ENCODE measurements around the gene SOX21.
A peak's percentile ranks its signal among the peaks of the same experiment; 100 is the strongest.

- TF ChIP-seq CTCF (IDR thresholded peaks at IDR 0.05), result peak in 5 of 7 experiments; percentile 9 to 66 (median 26)
- TF ChIP-seq POLR2AphosphoS5 (IDR thresholded peaks at IDR 0.05), result no peak
Measured at GRCh38 chr13:94674609-94675348, 37.6 kb downstream of the SOX21 start.
